Smooth muscle cell (in vitro differentiated cells): ENCODE measurements around the gene GNLY. TPM values are rescaled to one million over a fixed set of nuclear protein-coding genes. Genes with fewer than 3 reads are reported as not detected.

Source experiments
- DNase-seq: peaks from one replicate; lab custom pipeline; 2025; ENCODE audit not compliant: unreplicated experiment; lab: John Stamatoyannopoulos, UW
- H2AFZ ChIP-seq: fragments of 200-600 bp; sonication (generic); 2 replicates; pipeline ENCODE4 v1.6.0; 2016; ENCODE audit warnings: antibody characterized with exemption, low read depth, mild to moderate bottlenecking
- H3F3A ChIP-seq: fragments of 200-600 bp; sonication (generic); 2 replicates; pipeline ENCODE4 v1.6.0; 2017; ENCODE audit warnings: antibody characterized with exemption, low read depth
- H3K27ac ChIP-seq: fragments of 200-600 bp; sonication (generic); 2 replicates; pipeline ENCODE4 v1.5.1; 2016; ENCODE audit warnings: low read depth, mild to moderate bottlenecking
- H3K27me3 ChIP-seq: fragments of 200-600 bp; sonication (generic); 2 replicates; pipeline ENCODE4 v1.6.1; 2016; ENCODE audit warnings: low read depth, mild to moderate bottlenecking
- H3K36me3 ChIP-seq: fragments of 200-600 bp; sonication (generic); 2 replicates; pipeline ENCODE4 v1.5.1; 2016; ENCODE audit warnings: low read depth
- H3K4me1 ChIP-seq: fragments of 200-600 bp; sonication (generic); 2 replicates; pipeline ENCODE4 v1.5.1; 2016; ENCODE audit warnings: low read depth
- H3K4me2 ChIP-seq: fragments of 200-600 bp; sonication (generic); 2 replicates; pipeline ENCODE4 v1.6.0; 2016; ENCODE audit warnings: mild to moderate bottlenecking
- H3K4me3 ChIP-seq: fragments of 200-600 bp; sonication (generic); 2 replicates; pipeline ENCODE4 v1.5.1; 2016; ENCODE audit warnings: mild to moderate bottlenecking
- H3K79me2 ChIP-seq: fragments of 200-600 bp; sonication (generic); 2 replicates; pipeline ENCODE4 v1.6.0; 2016; ENCODE audit warnings: low read depth, mild to moderate bottlenecking
- H3K9ac ChIP-seq: fragments of 200-600 bp; sonication (generic); 2 replicates; pipeline ENCODE4 v1.6.0; 2016; ENCODE audit warnings: low read depth
- H3K9me3 ChIP-seq: fragments of 200-600 bp; sonication (generic); replicated peaks from 2 replicates; pipeline ENCODE4 v1.5.1; 2016; ENCODE audit warnings: low read depth
- H4K20me1 ChIP-seq: fragments of 200-600 bp; sonication (generic); 2 replicates; pipeline ENCODE4 v1.6.0; 2016; ENCODE audit warnings: low read depth
- WGBS: methylation state at CpG from one replicate; pipeline ENCODE4 v1.1.7; 2016; ENCODE audit warnings: low lambda C conversion rate; 5-methylcytosine and 5-hydroxymethylcytosine counted together
- polyA plus RNA-seq: library from polyadenylated mRNA; unstranded; fragments of >200 nt; fragmentation: Nextera tagmentation; extraction: Ambion mirVana; gene quantifications from 2 replicates; pipeline ENCODE4 v1.2.1, GENCODE V29; 2016
- total RNA-seq: library from RNA; depleted of rRNA; stranded (reverse); fragments of >200 nt; gene quantifications from 2 replicates; pipeline ENCODE4 v1.2.3, GENCODE V29; 2014
- TF ChIP-seq, protein P1 (sequence below): fragments of 200-600 bp; sonication (generic); IDR thresholded peaks from 2 replicates; pipeline ENCODE4 v1.5.1; 2017; ENCODE audit warnings: borderline replicate concordance, mild to moderate bottlenecking, antibody characterized with exemption; ENCODE audit not compliant: insufficient read depth, poor library complexity, severe bottlenecking

The GNLY gene
- total and polyA plus RNA-seq, 2 experiments from 2014 or later: not detected

DNA sequence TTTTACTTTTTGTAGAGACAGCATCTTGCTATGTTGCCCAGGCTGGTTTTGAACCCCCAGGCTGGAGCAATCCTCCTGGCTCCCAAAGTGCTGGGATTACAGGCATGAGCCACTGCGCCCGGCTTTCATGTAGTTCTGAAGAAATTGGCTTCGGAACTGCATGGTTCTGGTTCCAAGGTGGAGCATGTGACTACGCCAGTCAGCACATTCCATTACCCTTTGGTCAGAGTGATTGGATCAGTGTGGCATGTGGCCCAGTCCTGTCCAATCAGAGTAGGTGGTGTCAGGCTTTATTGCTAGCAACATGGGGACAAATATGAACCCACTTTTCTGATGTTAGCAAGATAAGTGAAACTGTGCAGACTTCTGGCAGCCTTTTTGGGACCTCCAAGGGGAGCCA, 43.3 kb downstream of the GNLY start:
- no peak overlapping the region for H3K4me3 ChIP-seq
- DNase-seq: no peak
- H3K27ac ChIP-seq: no peak overlapping the region
- TF ChIP-seq, protein P1, sequence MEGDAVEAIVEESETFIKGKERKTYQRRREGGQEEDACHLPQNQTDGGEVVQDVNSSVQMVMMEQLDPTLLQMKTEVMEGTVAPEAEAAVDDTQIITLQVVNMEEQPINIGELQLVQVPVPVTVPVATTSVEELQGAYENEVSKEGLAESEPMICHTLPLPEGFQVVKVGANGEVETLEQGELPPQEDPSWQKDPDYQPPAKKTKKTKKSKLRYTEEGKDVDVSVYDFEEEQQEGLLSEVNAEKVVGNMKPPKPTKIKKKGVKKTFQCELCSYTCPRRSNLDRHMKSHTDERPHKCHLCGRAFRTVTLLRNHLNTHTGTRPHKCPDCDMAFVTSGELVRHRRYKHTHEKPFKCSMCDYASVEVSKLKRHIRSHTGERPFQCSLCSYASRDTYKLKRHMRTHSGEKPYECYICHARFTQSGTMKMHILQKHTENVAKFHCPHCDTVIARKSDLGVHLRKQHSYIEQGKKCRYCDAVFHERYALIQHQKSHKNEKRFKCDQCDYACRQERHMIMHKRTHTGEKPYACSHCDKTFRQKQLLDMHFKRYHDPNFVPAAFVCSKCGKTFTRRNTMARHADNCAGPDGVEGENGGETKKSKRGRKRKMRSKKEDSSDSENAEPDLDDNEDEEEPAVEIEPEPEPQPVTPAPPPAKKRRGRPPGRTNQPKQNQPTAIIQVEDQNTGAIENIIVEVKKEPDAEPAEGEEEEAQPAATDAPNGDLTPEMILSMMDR: no peak
- H3K36me3 ChIP-seq: no peaks in the 10 kb centered on the region
- H3K9me3 ChIP-seq: no peaks in the 10 kb centered on the region
- peaks cover 12% of the 10 kb centered on the region for H3K4me1 ChIP-seq
- no peak overlapping the region for H2AFZ ChIP-seq
- no peak overlapping the region for H3K9ac ChIP-seq
- no peaks in the 10 kb centered on the region for H3F3A ChIP-seq
- H3K79me2 ChIP-seq: no peaks in the 10 kb centered on the region
- 80% methylated on average over 4 of the region's 4 CpGs for WGBS
- H4K20me1 ChIP-seq: no peaks in the 10 kb centered on the region
- no peaks in the 10 kb centered on the region for H3K27me3 ChIP-seq
- no peak overlapping the region for H3K4me2 ChIP-seq

DNA sequence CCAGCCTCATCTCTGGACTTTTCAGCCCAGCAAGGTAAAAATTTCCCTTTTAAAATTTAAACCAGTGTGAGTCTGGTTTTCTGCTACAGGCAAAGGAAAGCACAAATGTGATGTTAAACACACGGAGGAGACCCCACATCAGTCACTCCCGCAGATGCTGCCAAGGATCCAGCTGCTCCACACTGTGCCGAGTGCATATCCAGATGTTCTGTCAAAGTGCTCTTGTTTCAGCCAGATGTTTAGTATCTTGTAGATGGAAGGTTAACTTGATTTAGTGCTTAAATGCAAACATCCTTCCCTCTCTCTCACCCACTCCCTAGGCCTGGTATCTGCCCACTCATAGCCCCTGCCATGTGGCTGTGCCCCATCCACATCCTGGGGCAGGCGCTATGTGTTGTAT, 43.8 kb downstream of the GNLY start:
- TF ChIP-seq, protein P1: no peak
- H4K20me1 ChIP-seq: no peaks in the 10 kb centered on the region
- no peaks in the 10 kb centered on the region for H3F3A ChIP-seq
- H3K4me1 ChIP-seq: peaks cover 17% of the 10 kb centered on the region
- no peaks in the 10 kb centered on the region for H3K79me2 ChIP-seq
- no peak overlapping the region for H3K4me2 ChIP-seq
- 91% methylated on average over 4 of the region's 4 CpGs for WGBS
- H3K9me3 ChIP-seq: no peaks in the 10 kb centered on the region
- no peak overlapping the region for H3K9ac ChIP-seq
- no peak for DNase-seq
- H2AFZ ChIP-seq: no peak overlapping the region
- H3K27me3 ChIP-seq: no peaks in the 10 kb centered on the region
- H3K27ac ChIP-seq: no peak overlapping the region
- no peak overlapping the region for H3K4me3 ChIP-seq
- no peaks in the 10 kb centered on the region for H3K36me3 ChIP-seq

DNA sequence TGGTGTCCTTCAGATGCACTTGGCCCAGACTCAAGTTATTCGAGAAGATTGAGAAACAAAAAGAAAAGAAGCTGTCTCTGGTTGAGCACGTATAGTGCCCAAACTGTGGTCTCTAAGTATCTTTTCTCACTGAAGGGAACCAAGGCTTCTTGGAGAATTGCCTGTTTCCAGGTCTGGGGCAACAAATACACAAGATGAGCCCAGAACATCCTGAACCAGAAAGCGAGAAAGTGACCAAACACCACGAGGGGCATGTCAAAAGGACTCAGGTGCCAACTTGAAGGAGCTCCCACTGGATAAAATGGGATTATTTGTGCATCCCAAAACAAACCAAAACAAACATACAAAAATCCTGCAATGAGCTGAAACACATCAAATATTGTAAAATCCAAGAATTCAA, 46.0 kb downstream of the GNLY start:
- H3K27ac ChIP-seq: no peak overlapping the region
- H3K4me1 ChIP-seq: peaks cover 27% of the 10 kb centered on the region
- H3K4me2 ChIP-seq: no peak overlapping the region
- H3F3A ChIP-seq: no peaks in the 10 kb centered on the region
- no peaks in the 10 kb centered on the region for H3K9me3 ChIP-seq
- no peak for DNase-seq
- H3K27me3 ChIP-seq: no peaks in the 10 kb centered on the region
- TF ChIP-seq, protein P1: no peak
- H3K9ac ChIP-seq: no peak overlapping the region
- H3K79me2 ChIP-seq: no peaks in the 10 kb centered on the region
- H3K4me3 ChIP-seq: no peak overlapping the region
- no peak overlapping the region for H2AFZ ChIP-seq
- H3K36me3 ChIP-seq: no peaks in the 10 kb centered on the region
- WGBS: 93% methylated on average over 4 of the region's 4 CpGs
- no peaks in the 10 kb centered on the region for H4K20me1 ChIP-seq

DNA sequence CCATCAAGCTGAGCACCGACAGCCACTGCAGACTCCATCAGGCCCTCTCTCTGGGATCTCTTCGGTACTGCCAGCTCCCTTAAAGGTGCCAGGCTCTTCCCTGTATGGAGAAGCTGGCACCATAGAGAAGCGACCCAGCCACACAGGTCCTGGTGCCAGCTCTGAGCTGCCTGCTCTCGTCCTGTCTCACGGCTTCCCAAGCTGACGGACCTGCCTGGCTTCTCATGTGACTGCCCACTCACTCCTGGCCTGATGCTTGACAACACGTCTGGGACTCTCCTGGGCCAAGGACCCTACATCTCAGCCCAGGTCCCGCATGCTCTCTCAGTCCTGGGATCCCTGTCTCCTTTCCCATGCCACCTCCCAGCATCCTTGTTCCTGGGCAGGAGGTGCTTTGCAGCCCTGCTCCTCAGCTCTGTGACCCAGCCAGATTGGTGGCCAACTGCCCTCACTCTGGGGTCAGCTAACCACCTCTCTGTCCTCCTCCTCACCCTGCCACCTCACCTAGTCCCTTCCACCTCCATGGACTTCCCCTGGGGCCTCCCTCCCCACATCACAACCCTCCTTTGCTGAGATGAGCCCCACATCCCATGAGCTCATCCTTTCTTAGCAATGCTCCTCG, 47.2 kb downstream of the GNLY start:
- no peak overlapping the region for H2AFZ ChIP-seq
- WGBS: 87% methylated on average over 9 of the region's 9 CpGs

More for the DNA sequence above, 47.2 kb downstream of the GNLY start:
- TF ChIP-seq, protein P1: no peak
- H3K4me3 ChIP-seq: no peak overlapping the region
- H3K9me3 ChIP-seq: no peaks in the 10 kb centered on the region
- H3K27me3 ChIP-seq: peaks cover 1% of the 10 kb centered on the region
- DNase-seq: no peak
- no peaks in the 10 kb centered on the region for H3K79me2 ChIP-seq
- no peaks in the 10 kb centered on the region for H4K20me1 ChIP-seq
- H3K27ac ChIP-seq: no peak overlapping the region
- peaks cover 31% of the 10 kb centered on the region for H3K4me1 ChIP-seq
- no peak overlapping the region for H3K4me2 ChIP-seq
- H3K9ac ChIP-seq: no peak overlapping the region
- H3K36me3 ChIP-seq: no peaks in the 10 kb centered on the region
- no peaks in the 10 kb centered on the region for H3F3A ChIP-seq
